Adrenal gland (tissue), 12 donors: ENCODE data around the gene LSM4. TPM values are rescaled to one million over a fixed set of nuclear protein-coding genes. Genes with fewer than 3 reads are reported as not detected.

ENCODE experiments used
- DNase-seq, 7 donors: peaks; one replicate each; pipeline ENCODE4 v3.0.0-alpha.2; 2019 to 2020
- H3K27ac ChIP-seq, 5 donors: fragments of 200-600 bp; sonication (generic) in 4 of 5; 1 replicate in 3 of 5; 2 replicates in 2 of 5; pipeline versions ENCODE4 v1.5.1 to v1.8.0; 2016 to 2020; ENCODE audit warnings: mild to moderate bottlenecking in 1 of 5
- H3K27me3 ChIP-seq: fragments of 200-600 bp; 2 replicates; pipeline ENCODE4 v1.8.0; 2021
- H3K36me3 ChIP-seq, 2 donors: fragments of 200-600 bp; replicated peaks in 1 of 2; 1 replicate in 1 of 2; 2 replicates in 1 of 2; pipeline versions ENCODE4 v1.5.1 to v1.8.0; 2018 to 2022
- H3K4me1 ChIP-seq, 2 donors: fragments of 200-600 bp; replicated peaks in 1 of 2; 1 replicate in 1 of 2; 2 replicates in 1 of 2; pipeline versions ENCODE4 v1.5.1 to v1.8.0; 2018 to 2021
- H3K4me3 ChIP-seq, 4 donors: fragments of 200-600 bp; sonication (generic) in 3 of 4; one replicate each; pipeline ENCODE4 v1.5.1; 2016 to 2018
- H3K9me3 ChIP-seq, 3 donors: fragments of 200-600 bp; sonication (generic) in 1 of 3; replicated peaks in 1 of 3; 1 replicate in 2 of 3; 2 replicates in 1 of 3; pipeline versions ENCODE4 v1.5.1 to v1.8.0; 2016 to 2021
- POLR2A ChIP-seq, 2 donors: fragments of 450-650 bp; IDR thresholded peaks; one replicate each; pipeline ENCODE4 v1.6.1; 2017; ENCODE audit warnings: antibody characterized with exemption in 2 of 2, mild to moderate bottlenecking in 2 of 2, moderate library complexity in 1 of 2
- WGBS, 4 donors: extraction: QIAGEN DNeasy Blood & Tissue Kit in 2 of 4; methylation state at CpG; one replicate each; pipeline versions ENCODE4 v1.1.5 to v1.1.7; 2013 to 2017; 5-methylcytosine and 5-hydroxymethylcytosine counted together
- intact Hi-C, 2 donors: fragments of 100-400 bp; cut with DNase I; formaldehyde crosslinking; loops; one replicate each; pipeline versions ENCODE4 v1.14.1 to v1.15.0; 2022 to 2023
- polyA plus RNA-seq, 3 donors: library from polyadenylated mRNA; stranded (reverse); fragments of 200-250 nt in 2 of 3; fragments of 350-450 nt in 1 of 3; fragmentation: Illumina TruSeq in 1 of 3; extraction: RNeasy Lipid Tissue Mini Kit (QIAGEN cat#74804) in 1 of 3; gene quantifications; one replicate each; pipeline ENCODE4 v1.2.3, GENCODE V29; 2013 to 2014
- total RNA-seq, 9 donors: library from RNA; depleted of rRNA in 4 of 9; stranded (reverse); fragments of >200 nt in 4 of 9; fragments of 120-200 nt in 1 of 9; fragmentation: NEBNext Ultra II Directional in 1 of 9; extraction: Animal tissue kit (Norgen Biotek cat#: 25700) in 1 of 9; gene quantifications; one replicate each; pipeline versions ENCODE4 v1.1.0 to v1.2.4, GENCODE V29; 2013 to 2023
- TF ChIP-seq, protein P1 (sequence below), 6 experiments: fragments of 450-650 bp in 4 of 6; fragments of 200-600 bp in 2 of 6; sonication (generic) in 1 of 6; IDR thresholded peaks; 1 replicate in 5 of 6; 2 replicates in 1 of 6; pipeline versions ENCODE4 v1.5.1 to v1.8.0; 2016 to 2021; ENCODE audit warnings: antibody characterized with exemption in 6 of 6, mild to moderate bottlenecking in 2 of 6, moderate library complexity in 1 of 6
- donor health status: healthy with polysubstance abuse.
- donor health status: Bipolar disorder and iron deficiency.
- donor health status: DM: yes; HTN: yes; CAD: no.
- donor health status: DM: no; HTN: no; CAD: no.
- donor health status: DM: no; HTN: no; CAD: no.
- donor health status: DM: yes; HTN: yes; CAD: no.

Gene LSM4
- total and polyA plus RNA-seq, 12 donors = 105 to 290 (median 161) TPM

GRCh38 chr19:18312092-18312534, 10.8 kb downstream of the LSM4 start:
- Histone ChIP-seq H3K4me3 (no peak overlapping the region), H3K9me3 (no peaks in the 10 kb centered on the region), H3K36me3 (peaks cover 0 to 27% of the 10 kb centered on the region in 2 donors), H3K27ac (no peak overlapping the region), H3K4me1 (peaks cover 9 to 16% of the 10 kb centered on the region in 2 donors), H3K27me3 (no peaks in the 10 kb centered on the region)
- TF ChIP-seq, protein P1, sequence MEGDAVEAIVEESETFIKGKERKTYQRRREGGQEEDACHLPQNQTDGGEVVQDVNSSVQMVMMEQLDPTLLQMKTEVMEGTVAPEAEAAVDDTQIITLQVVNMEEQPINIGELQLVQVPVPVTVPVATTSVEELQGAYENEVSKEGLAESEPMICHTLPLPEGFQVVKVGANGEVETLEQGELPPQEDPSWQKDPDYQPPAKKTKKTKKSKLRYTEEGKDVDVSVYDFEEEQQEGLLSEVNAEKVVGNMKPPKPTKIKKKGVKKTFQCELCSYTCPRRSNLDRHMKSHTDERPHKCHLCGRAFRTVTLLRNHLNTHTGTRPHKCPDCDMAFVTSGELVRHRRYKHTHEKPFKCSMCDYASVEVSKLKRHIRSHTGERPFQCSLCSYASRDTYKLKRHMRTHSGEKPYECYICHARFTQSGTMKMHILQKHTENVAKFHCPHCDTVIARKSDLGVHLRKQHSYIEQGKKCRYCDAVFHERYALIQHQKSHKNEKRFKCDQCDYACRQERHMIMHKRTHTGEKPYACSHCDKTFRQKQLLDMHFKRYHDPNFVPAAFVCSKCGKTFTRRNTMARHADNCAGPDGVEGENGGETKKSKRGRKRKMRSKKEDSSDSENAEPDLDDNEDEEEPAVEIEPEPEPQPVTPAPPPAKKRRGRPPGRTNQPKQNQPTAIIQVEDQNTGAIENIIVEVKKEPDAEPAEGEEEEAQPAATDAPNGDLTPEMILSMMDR (IDR thresholded peaks at IDR 0.05) = no peak
- no peak for TF ChIP-seq POLR2A (IDR thresholded peaks at IDR 0.05)
- intact Hi-C loops = no loop called here
- WGBS, 4 donors = 78 to 89% (median 80%) methylated on average over 5 to 11 of the region's 11 CpGs
- no peak for DNase-seq

GRCh38 chr19:18311502-18312091, 11.3 kb downstream of the LSM4 start:
- Histone ChIP-seq H3K9me3 (no peaks in the 10 kb centered on the region), H3K27me3 (no peaks in the 10 kb centered on the region), H3K4me1 (peaks cover 9 to 16% of the 10 kb centered on the region in 2 donors), H3K36me3 (peaks cover 0 to 27% of the 10 kb centered on the region in 2 donors), H3K27ac (no peak overlapping the region), H3K4me3 (no peak overlapping the region)
- no peak for TF ChIP-seq POLR2A (IDR thresholded peaks at IDR 0.05)
- TF ChIP-seq, protein P1 (IDR thresholded peaks at IDR 0.05) = no peak
- intact Hi-C loops = no loop called here
- no peak for DNase-seq
- 86 to 90% (median 88%) methylated on average over 3 to 22 of the region's 22 CpGs for WGBS, 4 donors

DNA sequence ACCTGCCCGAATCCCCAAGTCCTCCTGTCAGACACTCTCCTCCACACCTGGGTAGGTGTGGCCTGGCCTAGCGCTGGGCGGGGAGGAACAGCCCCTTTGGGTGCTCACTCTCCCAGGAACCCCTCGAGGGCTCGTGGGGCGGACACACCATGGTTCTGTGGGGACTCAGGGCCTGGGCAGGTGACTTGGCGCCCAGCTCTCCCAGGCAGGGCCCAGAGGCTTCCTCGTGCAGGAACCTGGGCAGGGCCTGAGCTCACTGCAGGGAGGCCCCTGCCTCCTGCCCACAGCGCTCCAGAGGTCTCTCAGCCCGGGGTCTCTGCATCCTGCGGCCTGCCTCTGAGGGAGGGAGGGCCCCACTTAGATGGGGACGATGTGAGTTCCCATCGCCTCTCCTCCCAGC, 11.9 kb downstream of the LSM4 start:
- Histone ChIP-seq H3K36me3 (peaks cover 0 to 27% of the 10 kb centered on the region in 2 donors), H3K27ac (peak overlapping the region in 1 of 5 donors; percentile 17), H3K9me3 (no peaks in the 10 kb centered on the region), H3K4me1 (peaks cover 10 to 18% of the 10 kb centered on the region in 2 donors), H3K4me3 (no peak overlapping the region), H3K27me3 (no peaks in the 10 kb centered on the region)
- no peak for DNase-seq
- TF ChIP-seq POLR2A (IDR thresholded peaks at IDR 0.05) = no peak
- TF ChIP-seq, protein P1 (IDR thresholded peaks at IDR 0.05) = no peak
- intact Hi-C loops = no loop called here
- 90 to 97% (median 92%) methylated on average over 7 to 13 of the region's 13 CpGs for WGBS, 4 donors

GRCh38 chr19:18310118-18310909, 12.6 kb downstream of the LSM4 start:
- TF ChIP-seq POLR2A (IDR thresholded peaks at IDR 0.05) = no peak
- TF ChIP-seq, protein P1 (IDR thresholded peaks at IDR 0.05) = no peak
- peak overlapping the region in 2 of 5 donors; percentile 17 to 99 for H3K27ac ChIP-seq
- H3K36me3 ChIP-seq = peaks cover 0 to 27% of the 10 kb centered on the region in 2 donors
- H3K9me3 ChIP-seq = no peaks in the 10 kb centered on the region
- no peak overlapping the region for H3K4me3 ChIP-seq
- H3K4me1 ChIP-seq = peaks cover 16 to 24% of the 10 kb centered on the region in 2 donors
- peak in 1 of 7 donors; percentile 50 for DNase-seq
- 85 to 89% (median 88%) methylated on average over 10 to 23 of the region's 23 CpGs for WGBS, 4 donors
- intact Hi-C loops = no loop called here
- H3K27me3 ChIP-seq = no peaks in the 10 kb centered on the region
